Activated T-cell treated with anti-CD3 and anti-CD28 coated beads for 4 hours (primary cell): ENCODE results near the gene IGSF3.

Experiments
- DNase-seq: peaks from one replicate; pipeline ENCODE4 v3.0.0-alpha.2; 2020

IGSF3 gene

DNA sequence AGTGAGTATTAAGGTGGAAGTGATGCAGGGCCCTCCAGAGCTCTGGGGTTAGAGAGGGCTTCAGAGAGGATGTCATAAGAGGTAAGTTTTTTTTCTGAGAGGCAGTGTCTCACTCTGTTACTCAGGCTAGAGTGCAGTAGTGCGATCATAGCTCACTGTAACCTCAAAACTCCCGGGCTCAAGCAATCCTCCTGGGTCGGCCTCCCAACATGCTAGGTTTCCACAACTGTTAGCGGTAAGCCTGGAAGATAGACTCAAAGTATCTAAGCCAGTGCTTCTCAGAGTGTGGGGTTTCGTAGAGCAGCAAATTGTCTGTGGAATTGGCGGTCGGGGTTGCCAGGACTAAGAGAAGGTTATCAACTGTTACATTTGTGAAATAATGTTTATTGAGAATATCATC lies 18.6 kb upstream of the IGSF3 start:
- no peak for DNase-seq

DNA sequence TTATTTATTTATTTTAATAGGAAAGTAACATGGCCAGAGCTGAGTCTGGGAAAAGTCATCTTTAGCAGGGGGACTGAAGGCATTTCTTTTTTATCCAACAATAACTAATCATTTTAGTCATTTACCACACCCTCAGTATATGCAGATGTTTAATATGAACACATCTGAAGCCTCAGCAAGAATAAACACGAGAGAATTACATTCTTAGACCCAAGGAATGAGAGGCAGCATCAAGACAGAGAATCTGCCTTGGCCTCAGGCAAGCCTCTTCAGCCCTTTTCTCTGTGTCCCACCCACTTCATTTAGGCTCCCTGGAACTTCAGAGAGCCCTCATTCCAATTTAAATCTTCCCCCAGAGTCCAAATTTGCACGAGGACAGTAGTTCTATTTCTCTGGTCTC lies 17.0 kb upstream of the IGSF3 start:
- no peak for DNase-seq

DNA sequence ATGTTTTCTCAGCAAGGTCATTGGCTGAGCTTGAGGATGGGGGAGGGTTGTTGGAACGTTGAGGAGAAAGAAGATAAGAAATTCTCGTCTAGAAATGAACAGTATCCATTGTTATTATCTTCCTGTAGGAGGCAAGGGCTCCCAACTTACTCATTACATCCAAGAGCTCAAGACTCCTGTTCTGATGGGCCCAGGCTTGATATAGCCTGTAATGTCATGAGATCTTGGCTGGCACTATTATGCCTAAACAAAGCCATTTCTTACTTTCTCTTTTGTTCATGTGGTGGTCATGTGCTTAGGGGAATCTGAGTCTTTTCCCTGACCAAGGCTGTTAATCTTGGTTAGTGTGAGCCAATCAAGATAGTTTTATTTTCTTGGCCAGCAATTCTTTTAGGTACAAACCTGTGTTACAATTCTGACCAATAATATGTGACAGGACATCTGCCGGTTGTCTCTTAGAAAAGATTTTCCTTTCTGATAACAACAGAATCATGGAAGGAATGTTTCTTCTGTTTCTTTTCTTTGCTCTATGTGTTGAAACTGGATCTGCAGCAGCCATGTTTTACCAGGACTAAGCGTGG lies 15.2 kb upstream of the IGSF3 start:
- DNase-seq: no peak

DNA sequence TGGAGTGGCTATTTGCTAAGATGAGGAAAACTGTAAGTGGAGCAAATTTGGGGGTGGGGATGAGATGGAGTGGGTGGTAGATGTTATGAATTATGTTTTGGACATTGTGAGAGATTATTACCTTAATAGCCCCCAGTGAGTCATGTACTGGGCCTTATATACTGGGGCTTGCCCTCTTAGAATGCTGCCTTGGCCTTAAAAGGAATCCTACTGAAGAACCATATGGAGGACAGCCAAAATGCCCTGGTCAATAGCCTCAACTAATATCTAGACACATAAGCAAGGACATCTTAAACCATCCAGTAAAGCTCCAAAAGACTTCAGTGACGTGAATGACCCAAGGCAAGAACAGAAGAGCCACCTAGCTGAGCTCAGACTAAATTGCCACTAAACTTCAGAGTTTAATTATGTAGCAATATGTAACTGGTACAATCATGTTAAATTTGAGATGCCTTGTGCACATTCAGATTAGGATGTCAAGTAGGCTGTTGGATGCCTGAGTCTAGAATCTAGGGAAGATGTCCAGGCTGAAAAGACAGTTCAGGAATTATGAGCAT lies 13.9 kb upstream of the IGSF3 start:
- DNase-seq: no peak

DNA sequence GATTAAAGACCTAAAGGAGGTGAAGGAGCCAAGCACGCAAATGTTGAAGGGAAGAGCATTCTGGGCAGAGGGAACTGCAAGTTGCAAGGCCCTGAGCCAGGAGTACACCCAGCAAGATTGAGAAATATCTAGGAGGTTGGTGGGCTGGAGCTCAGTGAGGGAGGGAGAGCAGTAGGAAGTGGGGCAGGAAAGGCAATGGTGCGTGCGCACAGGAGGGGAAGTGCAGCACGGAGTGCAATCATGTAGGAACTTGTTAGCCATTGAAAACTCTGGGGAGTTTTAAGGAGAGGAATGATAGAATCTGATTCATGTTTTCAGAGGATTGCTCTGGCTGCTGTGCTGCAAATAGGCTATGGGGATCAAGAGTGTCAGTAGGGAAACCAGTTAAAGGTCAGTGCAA lies 13.2 kb upstream of the IGSF3 start:
- DNase-seq: no peak

DNA sequence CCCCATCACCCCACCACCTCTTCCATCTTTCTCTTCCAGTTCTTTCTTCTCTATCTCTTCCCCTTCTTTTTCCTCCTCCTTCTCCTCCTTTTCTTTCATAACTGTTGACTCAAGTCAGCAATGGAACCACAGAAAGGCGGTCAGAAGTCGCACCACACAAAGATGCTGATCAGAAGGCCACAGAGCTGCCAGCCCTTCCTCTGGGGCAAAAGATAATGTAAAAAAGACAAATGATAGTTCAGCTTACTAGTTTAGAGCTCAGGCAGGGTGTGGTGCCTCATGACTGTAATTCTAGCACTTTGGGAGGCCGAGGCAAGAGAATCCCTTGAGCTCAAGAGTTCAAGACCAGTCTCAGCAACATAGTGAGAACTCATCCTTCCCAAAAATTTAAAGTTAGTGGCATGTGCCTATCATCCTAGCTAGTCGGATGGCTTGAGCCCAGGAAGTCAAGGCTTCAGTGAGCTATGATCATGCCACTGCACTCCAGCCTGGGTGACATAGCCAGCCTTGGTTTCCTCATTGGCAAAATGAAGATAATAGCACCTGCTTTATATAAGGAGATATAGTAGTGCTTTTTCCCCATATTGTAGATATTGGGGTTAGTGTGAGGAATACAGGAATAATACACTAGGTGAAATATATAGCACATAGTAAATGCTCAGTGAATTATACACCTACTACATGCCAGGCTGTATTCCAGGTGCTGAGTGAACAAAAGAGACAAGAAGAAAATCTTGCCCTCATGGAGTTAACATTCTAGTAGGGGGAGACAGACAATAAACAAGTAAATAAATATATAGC lies 12.5 kb upstream of the IGSF3 start:
- DNase-seq: no peak

DNA sequence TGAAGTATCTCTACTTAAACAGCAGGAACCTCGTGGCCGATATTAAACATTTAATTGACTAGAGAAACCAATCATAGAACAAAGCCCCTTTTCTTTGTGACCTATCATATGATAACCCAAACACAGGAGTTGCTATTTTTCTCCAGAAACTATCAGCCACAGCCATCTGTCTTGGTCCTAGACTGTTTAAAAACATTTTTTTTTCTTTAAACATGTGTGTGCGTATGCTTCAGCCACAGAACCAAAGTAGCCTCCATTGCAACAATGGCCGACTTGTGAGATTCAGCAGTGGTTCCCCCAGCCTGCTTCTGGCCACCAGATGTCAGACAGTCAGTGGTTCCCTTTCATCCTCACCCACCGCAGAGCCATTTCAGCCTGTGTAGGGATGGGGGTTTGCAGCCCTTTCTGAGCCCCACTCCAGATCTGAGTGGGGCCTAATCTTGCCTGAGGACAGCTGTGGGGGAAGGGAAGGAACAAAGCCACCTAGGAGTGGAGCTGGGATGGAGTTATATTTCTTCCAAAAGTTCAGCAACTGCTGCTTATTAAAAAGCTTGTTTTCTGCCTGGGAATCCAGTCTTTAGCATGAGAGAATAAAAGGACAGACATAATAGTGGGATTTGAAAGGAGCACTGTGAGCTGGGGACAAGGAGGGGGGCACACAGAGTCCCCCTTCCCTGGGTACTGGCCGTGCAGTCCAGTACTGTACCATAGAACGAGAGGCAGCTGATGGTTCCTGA lies 11.7 kb upstream of the IGSF3 start:
- no peak for DNase-seq

DNA sequence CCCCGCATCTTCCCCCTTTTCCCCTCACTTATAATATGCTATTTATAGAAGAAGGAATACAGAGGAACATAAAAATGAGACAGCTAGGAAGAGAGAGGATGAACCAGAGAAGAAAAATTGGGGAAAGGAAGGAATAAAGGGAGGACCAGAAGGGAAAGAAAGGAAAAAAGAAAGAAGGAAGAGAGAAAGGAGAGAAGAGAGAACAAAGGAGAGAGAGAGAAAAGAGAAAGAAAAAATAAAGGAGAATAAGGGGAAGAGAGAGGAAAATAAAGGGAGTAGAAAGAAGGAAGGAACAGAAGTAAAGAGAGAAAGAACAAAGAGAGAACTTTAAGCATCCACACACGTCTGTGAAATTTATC lies 11.2 kb upstream of the IGSF3 start:
- no peak for DNase-seq

DNA sequence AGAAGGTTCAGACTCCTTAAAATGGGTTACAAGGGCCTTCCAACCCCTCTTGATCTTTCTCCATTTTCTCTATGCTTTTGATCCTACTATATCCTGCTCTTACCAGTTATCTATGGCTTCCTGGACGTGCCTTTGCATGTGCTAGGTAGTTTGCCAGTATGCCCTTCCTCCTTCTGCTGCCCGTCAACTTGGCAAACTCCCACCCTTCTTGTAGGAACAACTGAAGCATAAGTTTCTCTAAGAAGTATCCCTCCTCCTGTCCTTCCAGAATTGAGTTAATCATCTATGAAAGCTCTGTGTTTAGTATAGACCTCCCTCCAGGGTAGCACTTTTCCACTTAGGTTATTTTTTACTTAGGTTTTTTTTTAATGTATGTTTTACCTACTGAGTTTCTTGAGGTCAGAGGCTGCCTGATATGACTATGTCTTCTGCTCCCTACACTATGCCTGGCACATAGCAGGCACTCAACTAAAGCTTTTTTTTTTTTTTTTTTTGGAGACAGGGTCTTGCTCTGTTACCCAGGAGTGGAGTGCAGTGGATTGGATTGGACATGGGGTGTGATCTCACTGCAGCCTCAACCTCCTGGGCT lies 10.0 kb upstream of the IGSF3 start:
- DNase-seq: no peak

DNA sequence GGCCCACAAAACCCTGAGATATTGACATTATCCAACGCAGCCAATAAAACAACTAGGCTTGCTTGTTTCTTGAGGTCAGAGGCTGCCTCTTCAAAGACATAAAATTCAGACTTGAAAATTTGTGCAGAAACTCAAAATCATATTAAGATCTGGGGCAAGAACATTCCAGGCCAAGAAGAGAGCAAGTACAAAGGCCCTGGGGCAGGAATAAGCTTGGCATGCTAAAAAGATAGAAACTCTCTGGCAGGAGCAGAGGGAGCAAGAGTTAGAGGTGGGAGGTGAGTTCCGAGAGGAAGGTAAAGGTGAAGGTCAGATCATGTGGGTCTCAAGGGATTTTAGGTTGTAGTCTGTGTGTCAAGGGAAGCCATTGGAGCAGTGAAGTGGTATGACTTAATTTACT lies 8.8 kb upstream of the IGSF3 start:
- DNase-seq: no peak

DNA sequence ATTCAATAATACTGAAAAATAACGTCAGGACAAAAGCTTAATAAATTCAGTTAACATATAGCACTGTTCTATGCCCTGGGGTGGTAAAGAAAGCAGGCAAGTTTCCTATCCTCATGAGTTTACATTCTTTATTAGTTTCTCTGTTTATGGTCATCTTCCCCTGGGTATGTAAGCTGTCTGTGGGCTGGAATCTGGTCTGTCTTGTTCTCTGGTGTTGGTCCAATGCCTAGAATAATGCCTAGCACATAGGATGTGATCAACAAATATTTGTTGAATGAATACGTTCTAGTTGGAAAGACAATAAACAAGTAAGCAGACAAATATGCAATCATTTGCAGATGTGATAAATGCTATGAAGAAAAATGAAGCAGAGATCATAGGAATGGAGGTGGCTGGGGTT lies 7.2 kb upstream of the IGSF3 start:
- DNase-seq: no peak

DNA sequence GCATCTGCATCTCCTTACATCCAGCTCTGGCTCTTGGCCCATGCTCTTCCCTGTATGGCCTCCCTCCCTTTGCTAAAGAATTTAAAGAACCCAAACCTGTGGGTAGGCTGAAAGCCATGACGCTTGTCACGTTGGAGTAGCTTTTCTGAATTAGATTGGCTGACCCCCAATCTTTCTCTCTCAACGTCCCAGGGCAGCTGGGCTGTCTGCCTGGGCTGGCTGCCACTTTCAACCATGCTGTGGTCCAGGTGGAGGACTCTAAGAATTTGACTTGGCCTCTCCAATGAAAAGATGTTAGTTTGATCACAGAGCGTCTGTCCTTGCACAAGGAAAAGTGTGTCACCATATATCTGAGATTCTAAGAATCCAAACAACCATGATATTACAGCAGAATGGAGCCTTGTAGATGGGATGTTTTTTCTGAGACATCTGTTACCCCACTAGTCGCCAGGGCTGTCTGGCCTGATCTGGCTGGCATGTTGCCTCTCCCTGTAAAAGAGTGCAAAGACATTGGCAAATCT lies 6.5 kb upstream of the IGSF3 start:
- DNase-seq: no peak

DNA sequence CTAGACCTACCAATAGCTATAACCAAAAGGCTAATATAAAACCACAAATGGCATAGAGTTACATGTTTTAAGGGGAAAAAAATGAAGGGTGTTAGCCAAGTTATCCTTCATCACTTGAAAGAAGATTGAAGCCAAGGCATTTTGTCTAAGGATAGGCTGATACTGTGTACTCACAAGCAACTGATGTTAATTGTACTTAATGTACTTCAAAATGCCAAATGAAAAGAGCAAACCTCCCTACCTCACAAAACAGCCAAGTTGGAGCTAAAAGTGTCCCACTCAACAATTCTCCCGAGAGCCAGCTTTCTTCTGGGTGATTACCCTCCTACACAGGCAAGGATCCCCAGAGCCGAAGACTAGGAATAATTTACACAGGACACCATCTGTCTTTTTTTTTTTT lies 4.4 kb upstream of the IGSF3 start:
- DNase-seq: no peak

DNA sequence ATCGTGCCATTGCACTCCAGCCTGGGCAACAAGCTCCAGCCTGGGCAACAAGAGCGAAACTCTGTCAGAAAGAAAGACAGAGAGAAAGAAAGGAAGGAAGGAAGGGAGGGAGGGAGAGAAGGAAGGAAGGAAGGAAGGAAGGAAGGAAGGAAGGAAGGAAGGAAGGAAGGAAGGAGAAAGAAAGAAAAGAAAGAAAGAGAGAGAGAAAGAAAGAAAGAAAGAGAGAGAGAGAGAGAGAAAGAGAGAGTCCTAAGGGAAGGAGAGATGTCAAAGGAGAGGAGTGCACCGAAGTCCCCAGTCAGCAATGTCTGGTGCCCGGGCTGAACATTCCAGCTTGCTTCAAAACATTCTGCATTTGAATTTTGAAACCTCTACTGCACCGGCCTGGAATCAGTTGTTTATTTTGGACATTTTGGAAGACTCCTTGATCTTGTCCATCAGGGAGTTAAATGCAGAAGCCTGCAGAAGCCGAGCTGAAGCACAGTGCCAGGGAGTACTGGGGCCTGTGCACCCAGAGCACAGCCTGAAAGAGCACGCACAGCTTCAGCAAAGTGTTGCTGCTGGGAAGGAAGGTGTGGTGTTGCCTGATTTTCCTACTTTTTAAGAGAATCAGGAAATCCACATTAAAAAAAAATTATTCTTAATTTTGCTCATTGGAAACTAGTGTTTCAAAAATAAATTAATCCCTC lies 3.7 kb upstream of the IGSF3 start:
- no peak for DNase-seq

DNA sequence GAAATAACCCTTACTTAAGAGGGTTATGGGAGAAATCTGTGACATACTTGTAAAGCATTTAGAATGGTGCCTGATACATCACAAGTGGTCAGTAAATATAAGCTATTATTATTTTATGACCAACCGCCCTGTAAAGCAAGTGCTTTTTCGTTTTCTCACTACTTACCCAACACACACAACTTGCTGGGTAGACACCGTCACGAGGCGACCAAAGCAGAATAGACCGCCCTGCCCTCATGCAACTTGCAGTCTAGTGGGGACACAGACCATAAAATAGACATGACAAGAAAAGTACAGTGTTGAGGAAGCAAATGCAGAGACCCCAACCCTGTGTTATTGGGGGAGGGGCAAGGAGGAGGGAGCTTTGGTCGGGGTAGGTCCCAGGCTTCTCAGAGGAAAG lies 744 bp upstream of the IGSF3 start:
- DNase-seq: no peak

DNA sequence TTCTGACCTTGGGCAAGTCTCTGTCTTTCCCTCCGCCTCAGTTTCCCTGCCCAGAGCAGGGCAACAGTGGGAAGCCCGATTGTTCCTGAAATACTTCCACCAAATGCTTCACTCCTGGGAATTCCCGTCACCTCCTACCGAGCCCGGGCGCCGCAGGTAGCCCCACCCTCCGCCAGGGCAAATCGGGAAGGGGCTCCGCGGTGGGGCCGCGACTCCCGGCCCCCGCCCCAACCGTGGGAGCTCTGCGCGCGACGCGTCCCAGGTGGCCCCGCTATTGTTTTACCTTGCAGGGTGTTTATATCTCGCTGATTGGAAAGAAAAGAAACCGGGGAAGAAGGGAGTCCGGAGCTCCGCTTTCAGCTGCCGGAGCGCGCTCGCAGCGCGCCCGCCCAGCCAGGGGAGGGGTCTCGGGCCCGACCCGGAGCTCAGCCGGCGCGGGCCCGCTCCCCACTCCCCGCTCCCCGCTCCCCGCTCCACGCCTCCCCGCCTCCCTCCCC lies 407 bp downstream of the IGSF3 start:
- DNase-seq: no peak

DNA sequence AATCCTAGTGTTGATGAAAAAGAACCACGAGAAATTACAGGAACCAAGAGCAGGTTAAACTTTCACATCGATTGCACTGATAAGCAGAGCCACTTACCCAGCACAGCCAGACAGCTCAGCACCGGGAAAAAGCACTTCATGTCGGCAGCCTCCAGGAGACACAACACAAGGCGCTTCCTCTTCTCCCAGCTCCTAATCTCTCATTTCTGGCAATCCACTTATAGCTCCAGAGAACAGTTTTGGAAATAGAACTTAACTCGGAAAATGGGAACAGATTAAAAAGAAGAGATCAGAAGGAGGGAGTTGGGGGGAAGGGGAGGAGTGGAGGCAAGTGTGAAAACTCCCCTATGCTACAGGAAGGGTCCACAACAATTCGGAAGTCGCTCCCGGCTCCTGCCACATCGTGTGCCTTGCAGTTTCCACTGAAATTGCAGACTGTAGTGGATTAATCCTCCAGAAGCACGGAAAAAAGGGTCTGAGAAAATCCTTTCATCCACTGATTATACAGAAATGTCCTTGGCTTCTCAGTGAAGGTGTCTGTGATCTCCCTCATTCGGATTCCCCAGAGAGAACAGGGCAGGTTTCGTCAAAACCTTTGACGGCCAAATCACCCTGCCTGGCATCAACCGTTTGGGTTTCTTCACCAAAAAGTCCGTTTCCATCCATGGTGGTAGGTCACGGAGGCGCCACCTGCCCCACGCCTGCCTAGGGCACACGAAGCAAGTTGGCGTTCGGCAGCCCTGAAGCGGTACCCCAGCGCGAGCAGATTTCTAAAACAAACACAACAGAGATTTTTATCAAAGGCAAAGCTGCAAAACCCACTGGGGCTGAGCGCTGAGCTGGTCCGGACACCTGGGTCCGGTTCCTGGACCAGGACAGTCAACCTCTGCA lies 1.1 kb downstream of the IGSF3 start:
- no peak for DNase-seq

DNA sequence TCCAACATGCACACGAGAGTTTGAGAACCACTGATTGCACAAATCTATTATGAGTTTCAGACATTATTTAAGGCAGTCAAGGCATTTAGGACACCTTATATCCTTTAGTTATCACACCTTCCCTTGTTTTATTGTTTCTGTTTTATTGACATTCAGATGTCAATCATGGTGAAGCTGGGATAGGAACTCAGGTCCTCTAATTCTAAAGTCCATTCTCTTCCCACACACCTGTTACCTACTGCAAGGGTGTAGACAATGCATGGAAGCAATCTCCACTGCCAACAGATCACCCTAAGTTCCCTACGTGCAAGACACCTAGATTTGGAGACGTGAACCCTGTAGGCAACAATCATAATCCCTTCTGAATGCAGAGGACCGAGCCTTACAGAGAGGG lies 2.6 kb downstream of the IGSF3 start:
- no peak for DNase-seq

DNA sequence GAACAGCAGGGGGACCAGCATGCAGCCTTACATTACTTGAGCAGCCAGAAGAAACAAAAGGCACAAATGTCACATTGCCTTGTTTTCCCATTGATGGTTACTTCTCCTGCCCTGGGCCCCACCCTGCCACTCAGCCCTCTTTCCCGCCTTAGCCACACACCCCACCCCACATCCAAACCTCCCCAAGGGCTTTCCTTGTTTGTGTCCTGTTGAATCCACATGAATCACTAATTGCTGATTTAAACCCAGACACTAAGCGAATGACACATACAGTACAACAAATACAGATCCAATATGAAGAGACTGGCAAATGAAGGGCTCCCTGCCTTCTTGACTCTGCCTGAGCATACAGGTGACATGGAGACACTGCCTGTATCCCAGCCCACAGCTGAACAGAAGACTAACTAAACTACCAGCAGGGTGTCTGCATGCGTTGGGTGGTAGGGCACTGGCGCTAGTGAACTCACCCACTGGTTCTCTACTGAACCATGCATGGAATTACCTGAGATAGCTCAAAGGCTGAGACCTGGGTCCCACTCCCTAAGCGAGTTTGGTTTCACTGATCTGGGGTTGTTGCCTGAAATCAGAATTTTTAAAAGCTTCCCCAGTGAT lies 3.1 kb downstream of the IGSF3 start:
- no peak for DNase-seq

DNA sequence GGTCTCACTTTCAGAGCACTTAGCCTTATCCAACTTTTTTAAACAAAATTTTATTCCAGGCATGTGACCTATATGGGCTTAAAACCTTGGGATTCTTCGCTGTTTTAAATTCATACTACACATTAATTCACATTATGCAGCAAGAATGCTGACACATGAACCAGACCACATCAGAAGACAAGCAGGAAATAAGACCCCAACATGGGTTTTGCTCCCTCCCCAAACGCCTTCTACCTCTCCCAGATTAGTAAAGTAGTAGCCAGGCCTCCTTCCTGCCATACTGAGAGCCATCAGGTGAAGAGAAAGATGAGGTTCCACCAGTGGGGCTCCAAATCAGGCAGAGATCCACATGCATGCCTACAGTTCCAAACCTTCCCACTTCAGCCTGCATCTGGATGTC lies 3.7 kb downstream of the IGSF3 start:
- no peak for DNase-seq

DNA sequence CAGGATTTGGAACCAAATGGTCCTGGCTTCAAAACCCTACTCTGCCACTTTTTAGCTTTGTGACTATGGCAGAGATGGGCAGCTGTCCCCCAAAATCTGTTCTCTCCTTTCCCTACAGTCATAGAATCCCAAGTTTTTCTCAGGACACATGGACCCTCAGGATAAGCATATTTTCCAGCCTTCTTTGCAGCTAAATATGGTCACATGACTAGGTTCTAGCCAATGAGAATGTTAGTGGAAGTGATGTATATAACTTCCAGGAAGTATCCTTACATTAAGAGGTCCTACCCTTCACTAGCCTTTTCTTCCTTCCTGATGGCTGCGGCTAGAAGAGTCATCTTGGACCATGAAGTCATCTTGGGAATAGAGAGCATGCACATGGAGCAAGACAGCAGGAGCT lies 5.9 kb downstream of the IGSF3 start:
- no peak for DNase-seq
